Left lobe of liver (tissue), 2 donors: Measurements from ENCODE around the gene PSKH1. TPM values are rescaled to one million over a fixed set of nuclear protein-coding genes. Genes with fewer than 3 reads are reported as not detected.
A peak's percentile ranks its signal among the peaks of the same experiment; 100 is the strongest.

Experiments
- ATAC-seq: fragments of 200-7000 bp; cut with Tn5 transposase; one replicate; pipeline ENCODE4 v1.9.1; 2020; ENCODE audit warnings: mild to moderate bottlenecking, moderate library complexity
- DNase-seq: peaks from one replicate; pipeline ENCODE4 v3.0.0-alpha.2; 2020; ENCODE audit warnings: low spot score
- total RNA-seq: library from RNA; stranded (reverse); gene quantifications from one replicate; pipeline ENCODE4 v1.2.1, GENCODE V29; 2021
- donor health status: DM: no; HTN: no; CAD: no; lungs with moderate emphysema.
- donor health status: DM: no; HTN: yes; CAD: no.

The PSKH1 gene
- total RNA-seq, 1 donor from 2014 or later = 18.2 TPM

- peak; percentile 49 for DNase-seq
- peak; percentile 45 for ATAC-seq
Observed at GRCh38 chr16:67953641-67954375, 60.8 kb downstream of the PSKH1 start.

DNA sequence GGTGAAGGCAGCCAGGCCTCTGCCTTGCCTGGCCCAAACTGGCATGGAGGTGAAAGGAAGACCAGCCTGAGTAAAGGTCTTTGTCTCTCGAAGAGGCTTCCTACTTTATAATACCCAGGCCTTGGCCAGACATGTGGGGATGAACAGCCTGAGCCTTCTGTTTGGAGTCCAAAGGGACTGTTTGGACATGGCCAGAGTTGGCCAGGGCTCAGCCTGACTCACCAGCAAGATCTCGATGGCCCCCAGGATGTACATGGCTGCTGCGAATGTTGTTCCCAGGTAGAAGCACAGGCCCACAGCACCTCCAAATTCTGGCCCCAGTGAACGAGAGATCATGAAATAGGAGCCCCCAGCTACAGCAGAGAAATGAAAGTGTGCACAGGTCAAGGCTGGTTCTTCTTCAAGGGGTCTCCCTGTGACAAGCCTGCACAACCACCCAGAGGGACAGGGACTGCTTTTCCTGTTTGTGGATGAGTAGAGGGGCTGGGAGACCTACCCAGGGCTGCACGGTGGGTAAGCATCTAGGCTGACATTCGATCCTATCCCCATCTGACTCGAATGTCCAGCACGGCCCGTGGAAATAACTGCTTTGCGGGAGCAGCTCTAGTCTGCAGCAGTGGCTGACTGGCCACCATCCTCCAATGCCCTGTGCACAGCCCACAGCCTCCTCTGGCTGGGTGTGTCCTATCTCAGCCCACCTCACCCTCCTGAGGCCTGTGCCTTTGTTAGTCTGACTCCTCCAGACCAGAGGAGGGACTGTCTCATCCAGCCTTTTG is 61.6 kb downstream of the PSKH1 start:
- DNase-seq (peak; percentile 79), ATAC-seq (peak; percentile 94)

- ATAC-seq (no peak), DNase-seq (no peak)
Observed at GRCh38 chr16:67957622-67958021, 64.6 kb downstream of the PSKH1 start.

GRCh38 chr16:67959536-67960329 is 66.7 kb downstream of the PSKH1 start:
- peak; percentile 8 for ATAC-seq
- no peak for DNase-seq

GRCh38 chr16:67961551-67961957 is 68.5 kb downstream of the PSKH1 start:
- ATAC-seq = peak; percentile 81

GRCh38 chr16:67962135-67962534 is 69.1 kb downstream of the PSKH1 start:
- ATAC-seq (no peak), DNase-seq (no peak)

More at GRCh38 chr16:67961551-67961957, 68.5 kb downstream of the PSKH1 start:
- DNase-seq = peak; percentile 94

DNA sequence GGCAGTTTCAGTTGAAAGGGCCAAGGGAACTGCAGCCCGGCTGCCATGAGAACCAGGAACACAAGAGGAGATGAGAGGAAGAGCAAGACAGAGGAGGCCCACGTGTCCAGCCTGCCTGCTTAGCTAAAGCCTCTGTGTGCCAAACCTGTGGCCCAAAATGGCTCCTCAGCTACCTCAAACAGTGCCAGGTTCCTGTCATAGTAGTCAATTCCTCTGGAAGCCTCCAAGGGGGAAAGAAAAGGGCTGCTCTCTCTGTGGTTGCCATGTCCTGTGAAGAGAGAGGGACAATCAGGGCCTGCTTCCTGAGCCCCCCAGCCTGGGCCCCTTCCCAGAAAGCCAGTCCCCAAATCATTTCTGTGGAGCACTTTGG is 70.2 kb downstream of the PSKH1 start:
- ATAC-seq (no peak), DNase-seq (no peak)

DNA sequence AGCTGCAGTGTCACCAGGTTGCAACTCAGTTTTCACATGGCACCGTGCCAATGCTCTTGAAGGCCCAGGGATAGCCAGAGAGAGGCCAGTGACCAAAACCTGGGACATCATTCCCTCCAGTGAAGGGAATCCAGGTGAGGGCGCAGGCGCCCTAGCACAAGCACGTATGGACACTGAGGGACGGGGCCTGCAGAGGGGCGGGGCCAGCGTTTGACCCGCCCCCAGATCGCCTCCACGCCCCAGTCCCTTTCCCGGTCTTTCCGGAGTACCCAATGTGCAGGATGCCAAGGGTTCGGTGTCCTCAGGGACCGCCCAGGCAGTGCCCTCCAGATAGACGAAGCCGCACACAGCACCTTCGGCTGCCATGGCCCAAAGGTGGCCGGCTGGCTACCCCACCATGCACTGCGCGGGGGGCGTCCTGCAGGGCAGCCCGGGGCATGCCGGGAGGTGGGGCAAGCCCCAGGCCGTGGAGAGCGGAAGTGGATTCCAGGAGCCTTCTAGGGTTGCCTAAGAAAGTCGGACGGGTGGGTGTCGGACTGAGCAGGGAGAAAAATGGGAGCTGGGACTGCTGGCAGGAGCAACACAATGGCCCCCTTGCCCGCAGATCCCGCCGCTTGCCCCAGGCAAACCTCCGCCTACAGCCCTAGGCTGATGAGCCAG is 70.7 kb downstream of the PSKH1 start:
- no peak for ATAC-seq
- DNase-seq = no peak

- ATAC-seq = no peak
Observed at GRCh38 chr16:67964477-67965131, 71.5 kb downstream of the PSKH1 start.

GRCh38 chr16:67965668-67966548 is 72.9 kb downstream of the PSKH1 start:
- DNase-seq = no peak
- ATAC-seq = no peak

More at GRCh38 chr16:67964477-67965131, 71.5 kb downstream of the PSKH1 start:
- no peak for DNase-seq

- no peak for ATAC-seq
Observed at GRCh38 chr16:67966549-67967182, 73.6 kb downstream of the PSKH1 start.

DNA sequence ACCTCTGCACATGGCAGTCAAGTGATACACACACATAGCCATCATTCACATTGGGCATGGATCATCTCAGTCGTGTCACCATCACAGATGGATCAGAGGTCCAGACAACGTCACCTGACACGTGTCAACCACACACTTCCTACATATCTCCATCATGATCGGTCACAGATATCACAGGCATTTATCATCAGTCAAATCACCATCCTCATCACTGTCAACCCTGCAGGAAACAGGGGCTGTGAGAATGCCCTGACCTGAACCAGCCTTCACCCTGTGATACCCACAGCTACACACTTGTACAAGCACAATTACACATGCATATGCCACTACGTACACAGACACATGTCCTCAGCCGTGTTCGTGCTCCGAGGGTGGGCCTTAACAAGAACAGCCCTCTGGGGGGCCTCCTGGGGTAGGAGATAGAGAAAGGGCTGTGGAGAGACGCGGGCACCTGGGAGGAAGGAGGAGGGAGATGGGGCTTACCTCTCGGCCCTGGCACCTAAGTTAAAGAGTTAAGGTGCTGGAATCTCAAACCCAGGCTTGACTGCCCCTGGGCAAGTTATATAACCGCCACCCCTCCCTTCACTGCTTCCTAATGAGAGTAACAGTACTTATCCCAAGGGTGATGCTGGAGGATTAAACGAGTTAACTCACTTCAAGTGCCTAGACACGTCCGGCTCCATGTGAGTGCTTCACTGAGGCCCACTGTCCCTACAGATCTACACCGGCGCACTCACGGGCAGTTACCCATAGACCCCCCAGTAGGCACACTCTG is 74.3 kb downstream of the PSKH1 start:
- no peak for ATAC-seq
- no peak for DNase-seq

More at GRCh38 chr16:67966549-67967182, 73.6 kb downstream of the PSKH1 start:
- no peak for DNase-seq

- DNase-seq = no peak
- ATAC-seq = peak; percentile 47
Observed at GRCh38 chr16:67967958-67968399, 74.9 kb downstream of the PSKH1 start.

GRCh38 chr16:67968400-67969253 is 75.6 kb downstream of the PSKH1 start, which contains the start of gene SLC12A4:
Gene SLC12A4, minus strand, starts transcription at chr16:67968637. Its CDS starts 84 bp downstream, at chr16:67968553.
- DNase-seq (peak; percentile 85), ATAC-seq (peak; percentile 95)

DNA sequence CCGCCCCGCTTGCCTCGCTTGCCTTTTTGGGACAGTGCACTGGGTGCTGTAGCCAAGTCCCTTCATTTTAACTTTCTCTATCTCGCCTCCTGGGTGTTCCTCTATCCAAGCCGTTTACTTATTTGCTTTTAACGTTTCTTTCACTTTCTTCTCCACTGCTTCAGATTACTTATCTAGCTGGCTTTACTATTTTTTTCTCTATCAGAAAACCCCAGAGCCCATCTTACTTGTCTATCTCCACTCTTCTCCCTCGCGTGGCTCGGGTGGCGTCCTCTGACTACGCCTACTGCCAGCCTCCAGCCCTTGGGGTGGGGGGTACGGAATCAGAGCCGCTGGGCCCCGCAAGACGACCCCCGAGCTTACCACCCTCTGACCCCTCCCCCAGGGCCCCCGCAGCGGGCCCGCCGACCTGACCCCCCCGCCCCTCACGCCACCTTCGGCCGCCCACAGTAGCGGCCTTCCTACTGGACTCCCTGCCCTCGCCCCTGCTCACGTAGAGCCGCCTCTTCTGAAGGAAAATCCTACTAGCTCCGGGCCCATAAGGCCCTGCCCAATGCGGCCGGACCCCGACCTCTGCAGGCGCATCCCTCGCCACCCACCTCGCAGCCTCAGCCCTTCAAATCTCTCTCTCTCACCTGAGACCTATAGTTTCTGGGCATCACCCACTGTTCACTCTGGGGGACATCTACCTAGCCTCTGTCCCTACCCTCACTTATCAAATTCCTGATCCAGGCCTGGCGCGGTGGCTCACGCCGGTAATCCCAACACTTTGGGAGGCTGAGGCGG is 76.4 kb downstream of the PSKH1 start:
- no peak for DNase-seq
- peak; percentile 25 for ATAC-seq

DNA sequence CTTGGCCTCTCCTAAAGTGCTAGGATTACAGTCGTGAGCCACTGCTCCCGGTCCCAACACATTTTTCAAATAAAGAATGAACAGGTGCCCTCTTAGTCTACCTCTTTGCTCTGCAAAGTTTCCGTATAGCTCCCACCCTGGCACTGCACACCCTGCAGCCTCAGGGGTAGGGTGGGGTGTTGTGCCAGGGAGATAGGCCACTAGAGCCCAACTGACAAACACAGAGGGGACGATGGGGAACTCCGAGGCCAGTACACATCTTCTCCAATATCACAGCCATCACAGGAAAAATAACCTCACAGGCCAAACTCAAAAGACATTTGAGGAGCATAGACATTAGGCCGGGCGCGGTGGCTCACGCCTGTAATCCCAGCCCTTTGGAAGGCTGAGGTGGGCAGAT is 78.1 kb downstream of the PSKH1 start:
- ATAC-seq = no peak

More for the DNA sequence above, 78.1 kb downstream of the PSKH1 start:
- DNase-seq = no peak
